ENCODE measurements around the gene SPIRE2. TPM values are rescaled to one million over a fixed set of nuclear protein-coding genes. Genes with fewer than 3 reads are reported as not detected.

SPIRE2 gene
- total and polyA plus RNA-seq, 2 of the 13 experiments (the other 11 are each of a cell fraction or from before 2014, with no cell fraction given) = 13.3 to 37.5 TPM

- TF ChIP-seq, protein P1, sequence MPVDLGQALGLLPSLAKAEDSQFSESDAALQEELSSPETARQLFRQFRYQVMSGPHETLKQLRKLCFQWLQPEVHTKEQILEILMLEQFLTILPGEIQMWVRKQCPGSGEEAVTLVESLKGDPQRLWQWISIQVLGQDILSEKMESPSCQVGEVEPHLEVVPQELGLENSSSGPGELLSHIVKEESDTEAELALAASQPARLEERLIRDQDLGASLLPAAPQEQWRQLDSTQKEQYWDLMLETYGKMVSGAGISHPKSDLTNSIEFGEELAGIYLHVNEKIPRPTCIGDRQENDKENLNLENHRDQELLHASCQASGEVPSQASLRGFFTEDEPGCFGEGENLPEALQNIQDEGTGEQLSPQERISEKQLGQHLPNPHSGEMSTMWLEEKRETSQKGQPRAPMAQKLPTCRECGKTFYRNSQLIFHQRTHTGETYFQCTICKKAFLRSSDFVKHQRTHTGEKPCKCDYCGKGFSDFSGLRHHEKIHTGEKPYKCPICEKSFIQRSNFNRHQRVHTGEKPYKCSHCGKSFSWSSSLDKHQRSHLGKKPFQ (CRISPR knock-in tag; IDR thresholded peaks at IDR 0.05; ENCODE audit: insufficient replicate concordance) = peak; percentile 97
- TF ChIP-seq, protein P2, sequence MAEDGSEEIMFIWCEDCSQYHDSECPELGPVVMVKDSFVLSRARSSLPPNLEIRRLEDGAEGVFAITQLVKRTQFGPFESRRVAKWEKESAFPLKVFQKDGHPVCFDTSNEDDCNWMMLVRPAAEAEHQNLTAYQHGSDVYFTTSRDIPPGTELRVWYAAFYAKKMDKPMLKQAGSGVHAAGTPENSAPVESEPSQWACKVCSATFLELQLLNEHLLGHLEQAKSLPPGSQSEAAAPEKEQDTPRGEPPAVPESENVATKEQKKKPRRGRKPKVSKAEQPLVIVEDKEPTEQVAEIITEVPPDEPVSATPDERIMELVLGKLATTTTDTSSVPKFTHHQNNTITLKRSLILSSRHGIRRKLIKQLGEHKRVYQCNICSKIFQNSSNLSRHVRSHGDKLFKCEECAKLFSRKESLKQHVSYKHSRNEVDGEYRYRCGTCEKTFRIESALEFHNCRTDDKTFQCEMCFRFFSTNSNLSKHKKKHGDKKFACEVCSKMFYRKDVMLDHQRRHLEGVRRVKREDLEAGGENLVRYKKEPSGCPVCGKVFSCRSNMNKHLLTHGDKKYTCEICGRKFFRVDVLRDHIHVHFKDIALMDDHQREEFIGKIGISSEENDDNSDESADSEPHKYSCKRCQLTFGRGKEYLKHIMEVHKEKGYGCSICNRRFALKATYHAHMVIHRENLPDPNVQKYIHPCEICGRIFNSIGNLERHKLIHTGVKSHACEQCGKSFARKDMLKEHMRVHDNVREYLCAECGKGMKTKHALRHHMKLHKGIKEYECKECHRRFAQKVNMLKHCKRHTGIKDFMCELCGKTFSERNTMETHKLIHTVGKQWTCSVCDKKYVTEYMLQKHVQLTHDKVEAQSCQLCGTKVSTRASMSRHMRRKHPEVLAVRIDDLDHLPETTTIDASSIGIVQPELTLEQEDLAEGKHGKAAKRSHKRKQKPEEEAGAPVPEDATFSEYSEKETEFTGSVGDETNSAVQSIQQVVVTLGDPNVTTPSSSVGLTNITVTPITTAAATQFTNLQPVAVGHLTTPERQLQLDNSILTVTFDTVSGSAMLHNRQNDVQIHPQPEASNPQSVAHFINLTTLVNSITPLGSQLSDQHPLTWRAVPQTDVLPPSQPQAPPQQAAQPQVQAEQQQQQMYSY (CRISPR knock-in tag; IDR thresholded peaks at IDR 0.05) = peak; percentile 77
- TF ChIP-seq ZNF446 (CRISPR knock-in tag; IDR thresholded peaks at IDR 0.05) = peak; percentile 75; the same call in 1 of the 2 replicates
- no peak for TF ChIP-seq SP1 (IDR thresholded peaks at IDR 0.05)
- TF ChIP-seq SP1 (CRISPR knock-in tag; IDR thresholded peaks at IDR 0.05) = peak; percentile 80
- no peak for TF ChIP-seq SRSF4 (IDR thresholded peaks at IDR 0.05; ENCODE audit: low read depth, low read length, poor library complexity, severe bottlenecking)
- TF ChIP-seq, protein P3, sequence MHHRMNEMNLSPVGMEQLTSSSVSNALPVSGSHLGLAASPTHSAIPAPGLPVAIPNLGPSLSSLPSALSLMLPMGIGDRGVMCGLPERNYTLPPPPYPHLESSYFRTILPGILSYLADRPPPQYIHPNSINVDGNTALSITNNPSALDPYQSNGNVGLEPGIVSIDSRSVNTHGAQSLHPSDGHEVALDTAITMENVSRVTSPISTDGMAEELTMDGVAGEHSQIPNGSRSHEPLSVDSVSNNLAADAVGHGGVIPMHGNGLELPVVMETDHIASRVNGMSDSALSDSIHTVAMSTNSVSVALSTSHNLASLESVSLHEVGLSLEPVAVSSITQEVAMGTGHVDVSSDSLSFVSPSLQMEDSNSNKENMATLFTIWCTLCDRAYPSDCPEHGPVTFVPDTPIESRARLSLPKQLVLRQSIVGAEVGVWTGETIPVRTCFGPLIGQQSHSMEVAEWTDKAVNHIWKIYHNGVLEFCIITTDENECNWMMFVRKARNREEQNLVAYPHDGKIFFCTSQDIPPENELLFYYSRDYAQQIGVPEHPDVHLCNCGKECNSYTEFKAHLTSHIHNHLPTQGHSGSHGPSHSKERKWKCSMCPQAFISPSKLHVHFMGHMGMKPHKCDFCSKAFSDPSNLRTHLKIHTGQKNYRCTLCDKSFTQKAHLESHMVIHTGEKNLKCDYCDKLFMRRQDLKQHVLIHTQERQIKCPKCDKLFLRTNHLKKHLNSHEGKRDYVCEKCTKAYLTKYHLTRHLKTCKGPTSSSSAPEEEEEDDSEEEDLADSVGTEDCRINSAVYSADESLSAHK (CRISPR knock-in tag; IDR thresholded peaks at IDR 0.05; ENCODE audit: borderline replicate concordance) = 0 out of 2 replicates have a peak, but pooled peaks have one; percentile 73
- TF ChIP-seq, protein P4, sequence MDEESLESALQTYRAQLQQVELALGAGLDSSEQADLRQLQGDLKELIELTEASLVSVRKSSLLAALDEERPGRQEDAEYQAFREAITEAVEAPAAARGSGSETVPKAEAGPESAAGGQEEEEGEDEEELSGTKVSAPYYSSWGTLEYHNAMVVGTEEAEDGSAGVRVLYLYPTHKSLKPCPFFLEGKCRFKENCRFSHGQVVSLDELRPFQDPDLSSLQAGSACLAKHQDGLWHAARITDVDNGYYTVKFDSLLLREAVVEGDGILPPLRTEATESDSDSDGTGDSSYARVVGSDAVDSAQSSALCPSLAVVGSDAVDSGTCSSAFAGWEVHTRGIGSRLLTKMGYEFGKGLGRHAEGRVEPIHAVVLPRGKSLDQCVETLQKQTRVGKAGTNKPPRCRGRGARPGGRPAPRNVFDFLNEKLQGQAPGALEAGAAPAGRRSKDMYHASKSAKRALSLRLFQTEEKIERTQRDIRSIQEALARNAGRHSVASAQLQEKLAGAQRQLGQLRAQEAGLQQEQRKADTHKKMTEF (CRISPR knock-in tag; IDR thresholded peaks at IDR 0.05) = peak; percentile 97
- peak; percentile 88; the same call in 1 of the 2 replicates for TF ChIP-seq ZNF337 (CRISPR knock-in tag; IDR thresholded peaks at IDR 0.05; ENCODE audit: borderline replicate concordance, low read depth)
- TF ChIP-seq ZSCAN29 (CRISPR knock-in tag; conservative IDR thresholded peaks at IDR 0.05) = peak; percentile 92
- TF ChIP-seq RFXANK (CRISPR knock-in tag; IDR thresholded peaks at IDR 0.05) = 0 out of 2 replicates have a peak, but pooled peaks have one; percentile 48
- TF ChIP-seq STAG1 (CRISPR knock-in tag; IDR thresholded peaks at IDR 0.05) = peak; percentile 29; the same call in 1 of the 2 replicates
- TF ChIP-seq XRCC5 (optimal IDR thresholded peaks at IDR 0.05; ENCODE audit: low read length) = peak; percentile 71
- TF ChIP-seq TCF7 (IDR thresholded peaks at IDR 0.05; ENCODE audit: low read depth) = peak; percentile 96
- TF ChIP-seq MBNL3 (CRISPR knock-in tag; conservative IDR thresholded peaks at IDR 0.05) = no peak
- peak; percentile 61; the same call in 1 of the 2 replicates for TF ChIP-seq PHF21A (CRISPR knock-in tag; IDR thresholded peaks at IDR 0.05)
- TF ChIP-seq REL (CRISPR knock-in tag; conservative IDR thresholded peaks at IDR 0.05) = peak; percentile 98
- peak; percentile 99 for TF ChIP-seq BHLHE40 (IDR thresholded peaks at IDR 0.05; ENCODE audit: low read length)
- peak; percentile 100 for TF ChIP-seq ZNF792 (CRISPR knock-in tag; IDR thresholded peaks at IDR 0.05)
- TF ChIP-seq KLF13 (CRISPR knock-in tag; IDR thresholded peaks at IDR 0.05) = peak; percentile 97
- TF ChIP-seq, protein P5, sequence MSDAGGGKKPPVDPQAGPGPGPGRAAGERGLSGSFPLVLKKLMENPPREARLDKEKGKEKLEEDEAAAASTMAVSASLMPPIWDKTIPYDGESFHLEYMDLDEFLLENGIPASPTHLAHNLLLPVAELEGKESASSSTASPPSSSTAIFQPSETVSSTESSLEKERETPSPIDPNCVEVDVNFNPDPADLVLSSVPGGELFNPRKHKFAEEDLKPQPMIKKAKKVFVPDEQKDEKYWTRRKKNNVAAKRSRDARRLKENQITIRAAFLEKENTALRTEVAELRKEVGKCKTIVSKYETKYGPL (CRISPR knock-in tag; IDR thresholded peaks at IDR 0.05) = peak; percentile 91; the same call in 1 of the 2 replicates
These were observed 89.6 kb downstream of the SPIRE2 start (continued) for GRCh38 chr16:89917773-89918452.

Measured in HepG2 (cell line).